Ovary (tissue), 3 donors: ENCODE measurements around the gene POMGNT1.

ENCODE experiments used
- CTCF ChIP-seq, 3 donors: fragments of 450-650 bp in 2 of 3; fragments of 200-600 bp in 1 of 3; IDR thresholded peaks; one replicate each; pipeline versions ENCODE4 v1.5.1 to v1.8.0; 2016 to 2022; ENCODE audit warnings: antibody characterized with exemption in 3 of 3, mild to moderate bottlenecking in 1 of 3
- EP300 ChIP-seq: sonication (generic); formaldehyde crosslinking; IDR thresholded peaks from one replicate; pipeline ENCODE4 v1.6.1; 2017; ENCODE audit warnings: antibody characterized with exemption
- POLR2A ChIP-seq: fragments of 450-650 bp; IDR thresholded peaks from one replicate; pipeline ENCODE4 v1.6.1; 2017; ENCODE audit warnings: antibody characterized with exemption, mild to moderate bottlenecking, moderate library complexity
- donor health status: DM: no; HTN: no; CAD: no.

GRCh38 chr1:46153732-46154131, 44.5 kb downstream of the POMGNT1 start:
- TF ChIP-seq POLR2A (no peak), CTCF (IDR thresholded peaks at IDR 0.05) (no peak), EP300 (no peak)
